GM12891 (cell line): ENCODE measurements around the gene MAGI1.

ENCODE experiments used
- PAX5 ChIP-seq: IDR thresholded peaks from 2 replicates; pipeline ENCODE4 v1.6.1; 2011; ENCODE audit warnings: low read length, moderate library complexity, mild to moderate bottlenecking; ENCODE audit not compliant: insufficient read depth, severe bottlenecking
- POLR2A ChIP-seq: IDR thresholded peaks from 2 replicates; pipeline ENCODE4 v1.6.1; 2011; ENCODE audit warnings: low read depth, low read length, control low read depth
- POLR2AphosphoS5 ChIP-seq: IDR thresholded peaks from 2 replicates; pipeline ENCODE4 v1.6.1; 2011; ENCODE audit warnings: low read depth, low read length, control low read depth
- POU2F2 ChIP-seq: IDR thresholded peaks from 2 replicates; pipeline ENCODE4 v1.6.1; 2011; ENCODE audit warnings: low read depth, mild to moderate bottlenecking, control low read depth, low read length, moderate library complexity
- SPI1 ChIP-seq: IDR thresholded peaks from 2 replicates; pipeline ENCODE4 v1.6.1; 2011; ENCODE audit warnings: low read depth, low read length, control low read depth
- TAF1 ChIP-seq: IDR thresholded peaks from 2 replicates; pipeline ENCODE4 v1.6.1; 2011; ENCODE audit warnings: low read depth, low read length, control low read depth

DNA sequence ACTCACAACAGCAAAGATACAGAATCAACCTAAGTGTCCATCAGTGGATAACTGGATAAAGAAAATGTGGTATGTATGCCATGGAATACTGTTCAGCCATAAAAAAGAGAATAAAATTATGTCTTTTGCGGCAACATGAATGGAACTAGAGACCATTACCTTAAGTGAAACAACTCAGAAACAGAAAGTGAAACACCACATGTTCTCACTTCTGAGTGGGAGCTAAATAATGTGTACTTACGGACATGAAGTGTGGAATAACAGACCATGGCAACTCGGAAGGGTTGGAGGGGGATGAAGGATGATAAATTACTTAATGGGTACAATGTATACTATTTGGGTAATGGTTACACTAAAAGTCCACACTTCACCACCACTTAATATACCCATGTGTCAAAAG is 600.6 kb downstream of the MAGI1 start:
- TF ChIP-seq POLR2A (no peak), TAF1 (no peak), SPI1 (no peak), POLR2AphosphoS5 (no peak), PAX5 (no peak), POU2F2 (no peak)
